ENCODE measurements around the gene BAIAP3. TPM values are rescaled to one million over a fixed set of nuclear protein-coding genes. Genes with fewer than 3 reads are reported as not detected.

The BAIAP3 gene
- total and polyA plus RNA-seq, 4 donors: 4.5 to 46.6 (median 11.9) TPM

GRCh38 chr16:1325673-1326371, 7.6 kb upstream of the BAIAP3 start:
- Histone ChIP-seq H3K9me3 (ENCODE audit: control insufficient read depth in 4 of 4, insufficient read depth in 3 of 4, low read length in 3 of 4) (peaks cover 0 to 5% (median 0%) of the 10 kb centered on the region in 4 donors), H3K4me3 (no peak overlapping the region), H3K27me3 (ENCODE audit: control insufficient read depth in 3 of 3, insufficient read depth in 3 of 3, low read length in 2 of 3) (no peaks in the 10 kb centered on the region), H3K9ac (ENCODE audit: insufficient read depth in 1 of 2, low read length in 2 of 2) (no peak overlapping the region), H3K36me3 (ENCODE audit: control insufficient read depth in 4 of 4, insufficient read depth in 4 of 4, low read length in 4 of 4) (peaks cover 6 to 42% (median 11%) of the 10 kb centered on the region in 4 donors), H3K27ac (ENCODE audit: low read depth in 1 of 2, low read length in 1 of 2) (no peak overlapping the region), H3K4me1 (ENCODE audit: control insufficient read depth in 5 of 5, insufficient read depth in 5 of 5, low read length in 5 of 5) (no peaks in the 10 kb centered on the region)
- no peak for TF ChIP-seq CTCF (IDR thresholded peaks at IDR 0.05; ENCODE audit: control extremely low read depth, extremely low read depth)
- DNase-seq: no peak
- ATAC-seq (ENCODE audit: insufficient read depth, low FRiP score): no peak
- WGBS, 2 donors: 76 to 77% methylated on average over 19 to 20 of the region's 20 CpGs

DNA sequence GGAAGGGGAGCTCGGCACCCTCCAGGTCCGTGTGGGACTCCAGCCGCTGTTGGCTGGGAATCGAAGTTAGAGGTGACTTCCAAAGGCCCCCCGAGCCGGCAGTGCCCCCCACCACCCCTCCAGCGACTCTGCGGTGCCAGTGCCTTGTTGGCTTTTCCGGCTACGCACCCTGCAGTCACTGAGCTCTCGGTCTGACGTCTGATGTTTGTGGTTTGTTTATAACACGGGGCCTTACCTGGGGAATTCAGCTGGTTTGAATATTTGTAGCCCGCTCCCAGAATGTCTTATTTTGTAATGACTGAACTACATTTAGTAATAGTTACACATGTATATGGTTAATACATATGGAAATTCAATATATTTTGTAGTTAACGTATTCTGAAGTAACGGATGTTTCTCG, 7.1 kb upstream of the BAIAP3 start:
- no peak for TF ChIP-seq CTCF (IDR thresholded peaks at IDR 0.05; ENCODE audit: control extremely low read depth, extremely low read depth)
- H3K9ac ChIP-seq (ENCODE audit: insufficient read depth in 1 of 2, low read length in 2 of 2): no peak overlapping the region

GRCh38 chr16:1326946-1327618, 6.4 kb upstream of the BAIAP3 start:
- Histone ChIP-seq H3K27ac (ENCODE audit: low read depth in 1 of 2, low read length in 1 of 2) (no peak overlapping the region), H3K27me3 (ENCODE audit: control insufficient read depth in 3 of 3, insufficient read depth in 3 of 3, low read length in 2 of 3) (peaks cover 0 to 8% (median 5%) of the 10 kb centered on the region in 3 donors), H3K9me3 (ENCODE audit: control insufficient read depth in 4 of 4, insufficient read depth in 3 of 4, low read length in 3 of 4) (peaks cover 0 to 5% (median 0%) of the 10 kb centered on the region in 4 donors), H3K36me3 (ENCODE audit: control insufficient read depth in 4 of 4, insufficient read depth in 4 of 4, low read length in 4 of 4) (peaks cover 4 to 32% (median 6%) of the 10 kb centered on the region in 4 donors), H3K4me3 (no peak overlapping the region), H3K4me1 (ENCODE audit: control insufficient read depth in 5 of 5, insufficient read depth in 5 of 5, low read length in 5 of 5) (peaks cover 0 to 9% (median 8%) of the 10 kb centered on the region in 5 donors), H3K9ac (ENCODE audit: insufficient read depth in 1 of 2, low read length in 2 of 2) (no peak overlapping the region)
- WGBS, 2 donors: 79 to 81% methylated on average over 17 of the region's 17 CpGs
- DNase-seq (no peak), ATAC-seq (ENCODE audit: insufficient read depth, low FRiP score) (no peak)
- TF ChIP-seq CTCF (IDR thresholded peaks at IDR 0.05; ENCODE audit: control extremely low read depth, extremely low read depth): no peak

More for the DNA sequence above, 7.1 kb upstream of the BAIAP3 start:
- 76 to 82% methylated on average over 17 of the region's 17 CpGs for WGBS, 2 donors
- peaks cover 0 to 5% (median 0%) of the 10 kb centered on the region in 4 donors for H3K9me3 ChIP-seq (ENCODE audit: control insufficient read depth in 4 of 4, insufficient read depth in 3 of 4, low read length in 3 of 4)
- H3K27ac ChIP-seq (ENCODE audit: low read depth in 1 of 2, low read length in 1 of 2): no peak overlapping the region
- H3K4me1 ChIP-seq (ENCODE audit: control insufficient read depth in 5 of 5, insufficient read depth in 5 of 5, low read length in 5 of 5): peaks cover 0 to 2% (median 1%) of the 10 kb centered on the region in 5 donors
- ATAC-seq (ENCODE audit: insufficient read depth, low FRiP score) (no peak), DNase-seq (no peak)
- peaks cover 0 to 2% (median 0%) of the 10 kb centered on the region in 3 donors for H3K27me3 ChIP-seq (ENCODE audit: control insufficient read depth in 3 of 3, insufficient read depth in 3 of 3, low read length in 2 of 3)
- H3K36me3 ChIP-seq (ENCODE audit: control insufficient read depth in 4 of 4, insufficient read depth in 4 of 4, low read length in 4 of 4): peaks cover 6 to 37% (median 9%) of the 10 kb centered on the region in 4 donors
- H3K4me3 ChIP-seq: no peak overlapping the region
